ENCODE measurements around the gene OTUD1.

GRCh38 chr10:23457632-23458417 lies 18.9 kb downstream of the OTUD1 start:
- TF ChIP-seq CTCF (IDR thresholded peaks at IDR 0.05 in 2 of 3, conservative IDR thresholded peaks at IDR 0.05 in 1 of 3; ENCODE audit: borderline replicate concordance in 1 of 3, insufficient read depth in 1 of 3, low read depth in 2 of 3, low read length in 2 of 3) (no peak), ZFX (IDR thresholded peaks at IDR 0.05) (no peak), YY1 (IDR thresholded peaks at IDR 0.05; ENCODE audit: extremely low read depth, insufficient replicate concordance, low read depth, low read length) (no peak), RAD21 (IDR thresholded peaks at IDR 0.05; ENCODE audit: low read depth) (no peak), EZH2 (IDR thresholded peaks at IDR 0.05) (no peak), ATF3 (IDR thresholded peaks at IDR 0.05) (no peak), POLR2AphosphoS5 (IDR thresholded peaks at IDR 0.05; ENCODE audit: low read depth, low read length) (no peak), POLR2A (IDR thresholded peaks at IDR 0.05; ENCODE audit: borderline replicate concordance, extremely low read depth, insufficient read depth, insufficient read length) (no peak), EZH2phosphoT487 (IDR thresholded peaks at IDR 0.05; ENCODE audit: borderline replicate concordance) (no peak), SP1 (IDR thresholded peaks at IDR 0.05; ENCODE audit: low read depth) (no peak), REST (IDR thresholded peaks at IDR 0.05; ENCODE audit: low read depth) (no peak)
